Nephron (organoid): ENCODE data around the gene SLC16A14.

Experiments
- H3K27ac Mint-ChIP-seq, 3 experiments: 2 replicates each; pipeline ENCODE4 v1.8.0; 2020; ENCODE audit warnings: mixed read lengths in 3 of 3, mild to moderate bottlenecking in 2 of 3, moderate library complexity in 1 of 3
- H3K27me3 Mint-ChIP-seq: 2 replicates; pipeline ENCODE4 v1.8.0; 2021; ENCODE audit warnings: low read depth, mild to moderate bottlenecking, moderate library complexity, mixed read lengths
- H3K36me3 Mint-ChIP-seq: 2 replicates; pipeline ENCODE4 v1.8.0; 2020; ENCODE audit warnings: low read depth, mixed read lengths
- H3K4me1 Mint-ChIP-seq: 2 replicates; pipeline ENCODE4 v1.8.0; 2020; ENCODE audit warnings: mixed read lengths
- H3K4me3 Mint-ChIP-seq, 3 experiments: 2 replicates each; pipeline ENCODE4 v1.8.0; 2020; ENCODE audit warnings: mild to moderate bottlenecking in 3 of 3, mixed read lengths in 3 of 3, moderate library complexity in 2 of 3
- H3K9me3 Mint-ChIP-seq: 2 replicates; pipeline ENCODE4 v1.8.0; 2020; ENCODE audit warnings: mixed read lengths
- CTCF ChIP-seq, 3 experiments: fragments of 200-600 bp; sonication (generic); IDR thresholded peaks; one replicate each; pipeline ENCODE4 v1.5.0; 2021; ENCODE audit warnings: antibody characterized with exemption in 3 of 3; ENCODE audit not compliant: unreplicated experiment in 3 of 3

The SLC16A14 gene

GRCh38 chr2:230019742-230020141, 49.0 kb downstream of the SLC16A14 start:
- Mint-ChIP-seq H3K36me3 (peaks cover 12% of the 10 kb centered on the region), H3K4me1 (no peaks in the 10 kb centered on the region), H3K27ac (no peak overlapping the region), H3K9me3 (peaks cover 13% of the 10 kb centered on the region), H3K27me3 (no peaks in the 10 kb centered on the region), H3K4me3 (no peak overlapping the region)
- TF ChIP-seq CTCF (IDR thresholded peaks at IDR 0.05; ENCODE audit: unreplicated experiment in 3 of 3): no peak

DNA sequence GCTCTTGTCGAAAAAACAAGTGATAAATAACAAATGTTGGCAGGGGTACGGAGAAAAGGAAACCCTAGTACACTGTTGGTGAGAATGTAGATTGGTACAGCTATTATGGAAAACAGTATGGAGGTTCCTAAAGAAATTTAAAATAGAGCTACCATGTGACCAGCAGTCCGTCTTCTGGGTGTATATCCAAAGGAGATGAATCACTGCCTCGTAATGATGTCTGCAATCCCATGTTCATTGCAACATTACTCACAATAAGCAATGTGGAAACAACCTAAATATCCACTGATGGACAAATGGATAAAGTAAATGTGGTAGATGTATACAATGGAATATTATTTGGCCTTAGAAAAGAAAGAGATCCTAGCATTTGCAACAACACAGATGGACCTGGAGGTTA, 50.6 kb downstream of the SLC16A14 start:
- Mint-ChIP-seq H3K27ac (no peak overlapping the region), H3K36me3 (peaks cover 17% of the 10 kb centered on the region), H3K27me3 (no peaks in the 10 kb centered on the region), H3K4me3 (no peak overlapping the region), H3K4me1 (no peaks in the 10 kb centered on the region), H3K9me3 (peaks cover 13% of the 10 kb centered on the region)
- no peak for TF ChIP-seq CTCF (IDR thresholded peaks at IDR 0.05; ENCODE audit: unreplicated experiment in 3 of 3)

- Mint-ChIP-seq H3K4me1 (no peaks in the 10 kb centered on the region), H3K36me3 (peaks cover 17% of the 10 kb centered on the region)
- TF ChIP-seq CTCF (IDR thresholded peaks at IDR 0.05; ENCODE audit: unreplicated experiment in 3 of 3): no peak
These were observed 51.9 kb downstream of the SLC16A14 start for GRCh38 chr2:230016844-230017243.

DNA sequence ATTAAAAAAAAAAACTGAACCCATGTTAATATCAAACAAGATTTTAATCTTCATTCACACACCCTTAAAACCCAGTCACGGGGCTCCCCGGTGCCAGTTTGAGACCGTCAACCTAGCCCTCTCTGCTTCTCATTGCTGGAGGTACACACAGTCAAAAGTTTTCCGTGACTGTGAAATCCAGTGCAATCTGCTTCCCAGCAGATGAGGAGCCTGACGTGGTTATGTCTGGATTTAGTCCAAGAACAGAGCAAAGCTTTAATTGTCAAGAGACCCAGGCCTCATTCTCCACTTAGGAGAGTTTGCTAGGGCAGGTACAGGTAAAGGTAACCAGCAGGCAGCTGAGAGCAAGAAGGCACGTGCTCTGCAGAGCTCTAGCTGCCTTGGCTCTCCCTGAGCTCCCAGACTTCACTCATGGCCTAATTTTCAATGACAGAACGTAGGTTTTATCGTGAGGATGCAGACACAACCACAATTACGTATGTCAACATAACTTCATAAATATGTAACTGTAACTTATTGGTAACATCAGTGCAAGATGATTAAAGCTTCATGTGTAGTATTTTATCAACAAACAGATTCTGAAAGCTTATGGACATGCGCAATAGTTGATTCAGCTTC, 56.3 kb downstream of the SLC16A14 start:
- Mint-ChIP-seq H3K4me3 (no peak overlapping the region), H3K4me1 (no peaks in the 10 kb centered on the region), H3K9me3 (peaks cover 13% of the 10 kb centered on the region), H3K27me3 (no peaks in the 10 kb centered on the region), H3K27ac (no peak overlapping the region), H3K36me3 (peaks cover 17% of the 10 kb centered on the region)
- TF ChIP-seq CTCF (IDR thresholded peaks at IDR 0.05; ENCODE audit: unreplicated experiment in 3 of 3): no peak

More at GRCh38 chr2:230016844-230017243, 51.9 kb downstream of the SLC16A14 start:
- Mint-ChIP-seq H3K27ac (no peak overlapping the region), H3K9me3 (peaks cover 13% of the 10 kb centered on the region), H3K27me3 (no peaks in the 10 kb centered on the region), H3K4me3 (no peak overlapping the region)

DNA sequence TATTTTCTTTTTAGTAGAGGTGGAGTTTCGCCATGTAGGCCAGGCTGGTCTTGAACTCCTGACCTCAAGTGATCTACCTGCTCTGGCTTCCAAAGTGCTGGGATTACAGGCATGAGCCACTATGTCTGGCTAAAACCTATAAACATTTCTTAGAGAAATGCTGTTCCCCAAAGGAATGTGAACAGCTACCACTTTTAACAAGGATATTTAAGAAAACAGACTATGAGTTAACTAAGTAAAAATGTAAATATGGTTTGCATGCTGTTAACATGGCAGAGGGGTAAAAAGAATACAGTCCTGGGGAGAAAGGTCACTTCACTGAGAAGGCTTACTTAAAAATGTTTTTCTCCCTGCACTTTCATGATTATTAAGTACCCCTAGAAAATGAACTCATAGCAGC, 57.1 kb downstream of the SLC16A14 start:
- H3K4me1 Mint-ChIP-seq: no peaks in the 10 kb centered on the region
- no peak overlapping the region for H3K4me3 Mint-ChIP-seq
- no peaks in the 10 kb centered on the region for H3K27me3 Mint-ChIP-seq
- no peak overlapping the region for H3K27ac Mint-ChIP-seq
- peaks cover 17% of the 10 kb centered on the region for H3K36me3 Mint-ChIP-seq
- no peak for TF ChIP-seq CTCF (IDR thresholded peaks at IDR 0.05; ENCODE audit: unreplicated experiment in 3 of 3)
- peaks cover 13% of the 10 kb centered on the region for H3K9me3 Mint-ChIP-seq

DNA sequence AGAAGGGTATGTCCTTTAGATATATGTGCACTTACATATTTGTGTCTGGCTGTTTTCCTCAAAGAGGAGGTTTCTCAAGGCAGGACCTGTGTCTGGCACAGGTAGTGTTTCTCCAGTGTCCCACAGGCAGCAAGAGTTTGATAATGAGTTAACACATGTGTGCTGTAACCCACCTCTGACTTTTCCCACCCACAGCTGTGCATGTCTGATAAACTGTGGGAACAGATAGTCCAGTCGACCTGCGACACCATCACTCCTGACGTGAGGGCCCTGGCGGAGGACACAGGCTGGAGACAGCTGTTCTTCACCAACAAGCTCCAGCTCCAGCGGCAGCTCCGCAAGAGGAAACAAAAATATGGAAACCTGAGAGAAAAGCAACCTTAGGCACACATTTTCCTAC, 58.2 kb downstream of the SLC16A14 start:
- H3K27me3 Mint-ChIP-seq: no peaks in the 10 kb centered on the region
- H3K4me3 Mint-ChIP-seq: no peak overlapping the region
- no peak overlapping the region for H3K27ac Mint-ChIP-seq
- peaks cover 12% of the 10 kb centered on the region for H3K36me3 Mint-ChIP-seq
- H3K9me3 Mint-ChIP-seq: peaks cover 7% of the 10 kb centered on the region
- no peaks in the 10 kb centered on the region for H3K4me1 Mint-ChIP-seq
- TF ChIP-seq CTCF (IDR thresholded peaks at IDR 0.05; ENCODE audit: unreplicated experiment in 3 of 3): no peak
